Measurements from ENCODE around the gene ZBTB7C.

GRCh38 chr18:48393170-48393569, 16.0 kb downstream of the ZBTB7C start:
- TF ChIP-seq ZNF274 (IDR thresholded peaks at IDR 0.05; ENCODE audit: low read depth, low read length) (no peak), YY1 (IDR thresholded peaks at IDR 0.05; ENCODE audit: insufficient read depth, insufficient read length) (no peak)

Data from NT2/D1 (cell line).